HPDE6-E6E7 (cell line): ENCODE measurements around the gene CEP85L.
"Not testable (repeated sequence)": the region's sequence is repeated elsewhere in the genome, so short reads cannot be mapped to it uniquely, and the experiment has no call there.

Source experiments
- DNase-seq: peaks from one replicate; pipeline ENCODE4 v3.0.0; 2011; ENCODE audit warnings: missing footprints; ENCODE audit errors: extremely low spot score

Gene CEP85L

GRCh38 chr6:118500130-118501015 is 151.0 kb downstream of the CEP85L start:
- DNase-seq, result no peak

GRCh38 chr6:118495485-118496280 is 155.7 kb downstream of the CEP85L start:
- DNase-seq, result no peak

GRCh38 chr6:118494091-118494490 is 157.3 kb downstream of the CEP85L start:
- DNase-seq, result no peak

GRCh38 chr6:118489990-118490389 is 161.4 kb downstream of the CEP85L start:
- no peak for DNase-seq

- DNase-seq, result no peak
Measured at GRCh38 chr6:118488631-118489030, 162.8 kb downstream of the CEP85L start.

GRCh38 chr6:118485601-118486550 is 165.5 kb downstream of the CEP85L start:
- no peak for DNase-seq

- DNase-seq, result no peak
Measured at GRCh38 chr6:118476551-118476950, 174.8 kb downstream of the CEP85L start.

GRCh38 chr6:118473266-118473665 is 178.1 kb downstream of the CEP85L start:
- DNase-seq, result no peak

- DNase-seq, result no peak
Measured at GRCh38 chr6:118469468-118469867, 181.9 kb downstream of the CEP85L start.

- DNase-seq, result peak; percentile 1
Measured at GRCh38 chr6:118468682-118469465, 182.5 kb downstream of the CEP85L start.

GRCh38 chr6:118467181-118467580 is 184.2 kb downstream of the CEP85L start:
- DNase-seq, result no peak

GRCh38 chr6:118464620-118465019 is 186.8 kb downstream of the CEP85L start:
- DNase-seq, result no peak

- no peak for DNase-seq
Measured at GRCh38 chr6:118460958-118461470, 190.4 kb downstream of the CEP85L start.

- DNase-seq, result no peak
Measured at GRCh38 chr6:118456982-118457381, 194.4 kb downstream of the CEP85L start.

GRCh38 chr6:118451839-118452238 is 199.6 kb downstream of the CEP85L start:
- DNase-seq, result no peak

- DNase-seq, result no peak
Measured at GRCh38 chr6:118444796-118445195, 206.6 kb downstream of the CEP85L start.

GRCh38 chr6:118436482-118436881 is 214.9 kb downstream of the CEP85L start:
- no peak for DNase-seq

GRCh38 chr6:118434147-118434546 is 217.2 kb downstream of the CEP85L start:
- DNase-seq, result not testable (repeated sequence)

GRCh38 chr6:118421312-118421711 is 230.1 kb downstream of the CEP85L start:
- not testable (repeated sequence) for DNase-seq
